Neural crest cell (in vitro differentiated cells): ENCODE measurements around the gene ADCY2. TPM values are rescaled to one million over a fixed set of nuclear protein-coding genes. Genes with fewer than 3 reads are reported as not detected.

Experiments
- DNase-seq: peaks from one replicate; pipeline ENCODE4 v3.0.0; 2021; ENCODE audit warnings: low read depth, mixed read lengths, low spot score
- H3K27ac Mint-ChIP-seq: one replicate; pipeline ENCODE4 v1.8.0; 2021; ENCODE audit warnings: mild to moderate bottlenecking, mixed read lengths; ENCODE audit not compliant: unreplicated experiment
- H3K27me3 Mint-ChIP-seq: 2 replicates; pipeline ENCODE4 v1.8.0; 2021; ENCODE audit warnings: low read depth, mild to moderate bottlenecking, mixed read lengths
- H3K36me3 Mint-ChIP-seq: 2 replicates; pipeline ENCODE4 v1.8.0; 2021; ENCODE audit warnings: low read depth, mild to moderate bottlenecking, mixed read lengths
- H3K4me1 Mint-ChIP-seq: 2 replicates; pipeline ENCODE4 v1.8.0; 2021; ENCODE audit warnings: mixed read lengths
- H3K4me3 Mint-ChIP-seq: one replicate; pipeline ENCODE4 v1.8.0; 2021; ENCODE audit warnings: mild to moderate bottlenecking, mixed read lengths
- H3K9me3 Mint-ChIP-seq: 2 replicates; pipeline ENCODE4 v1.8.0; 2021; ENCODE audit warnings: mixed read lengths
- total RNA-seq: library from RNA; stranded (reverse); gene quantifications from 2 replicates; pipeline ENCODE4 v1.2.1, GENCODE V29; 2021
- TF ChIP-seq, protein P1 (sequence below): fragments of 200-600 bp; sonication (generic); conservative IDR thresholded peaks from 2 replicates; pipeline ENCODE4 v1.5.0; 2021; ENCODE audit warnings: antibody characterized with exemption, mild to moderate bottlenecking

Gene ADCY2
- total RNA-seq, 1 donor from 2014 or later = 3.5 TPM

DNA sequence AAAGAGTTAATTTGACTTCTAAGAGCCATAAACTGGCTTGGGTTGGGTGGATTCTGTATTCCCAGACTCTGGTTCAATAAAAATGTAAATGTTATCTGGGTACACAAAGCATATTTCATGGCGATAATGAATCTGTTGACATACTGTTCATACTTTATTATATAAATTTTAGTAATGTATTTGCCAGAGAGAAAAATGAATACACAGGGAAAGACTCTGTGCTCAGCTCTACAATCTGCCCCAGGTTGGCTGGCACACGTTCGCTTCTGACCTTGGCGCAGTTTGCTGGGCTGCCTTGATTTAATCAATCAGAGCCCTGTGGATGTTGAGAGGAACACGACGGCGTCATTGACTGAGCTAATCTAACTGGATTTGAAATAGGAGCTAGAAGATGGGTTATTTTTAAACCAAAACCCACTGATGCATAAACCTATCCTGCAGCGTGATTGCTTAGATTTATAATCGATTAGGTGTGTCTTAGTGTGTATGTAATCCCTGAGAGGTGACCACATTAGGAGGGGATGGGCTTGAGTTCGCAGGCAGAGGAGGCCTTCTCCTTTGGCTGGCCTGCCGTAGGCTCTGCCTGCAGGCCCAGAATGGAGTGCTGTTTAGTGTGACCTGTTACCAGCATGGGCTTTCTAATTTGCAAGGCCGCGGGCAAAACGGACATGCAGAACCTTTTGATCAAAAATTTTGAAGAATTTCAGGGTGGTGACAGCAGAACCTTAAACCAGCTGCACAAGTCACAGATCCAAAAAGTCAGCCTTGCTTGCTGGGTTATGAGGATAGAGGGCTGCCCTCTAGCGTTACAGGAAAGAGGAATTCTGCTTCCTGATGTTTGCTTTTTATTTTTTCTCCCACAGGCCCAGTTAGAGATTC lies 3.9 kb upstream of the ADCY2 start:
- no peaks in the 10 kb centered on the region for H3K9me3 Mint-ChIP-seq
- TF ChIP-seq, protein P1, sequence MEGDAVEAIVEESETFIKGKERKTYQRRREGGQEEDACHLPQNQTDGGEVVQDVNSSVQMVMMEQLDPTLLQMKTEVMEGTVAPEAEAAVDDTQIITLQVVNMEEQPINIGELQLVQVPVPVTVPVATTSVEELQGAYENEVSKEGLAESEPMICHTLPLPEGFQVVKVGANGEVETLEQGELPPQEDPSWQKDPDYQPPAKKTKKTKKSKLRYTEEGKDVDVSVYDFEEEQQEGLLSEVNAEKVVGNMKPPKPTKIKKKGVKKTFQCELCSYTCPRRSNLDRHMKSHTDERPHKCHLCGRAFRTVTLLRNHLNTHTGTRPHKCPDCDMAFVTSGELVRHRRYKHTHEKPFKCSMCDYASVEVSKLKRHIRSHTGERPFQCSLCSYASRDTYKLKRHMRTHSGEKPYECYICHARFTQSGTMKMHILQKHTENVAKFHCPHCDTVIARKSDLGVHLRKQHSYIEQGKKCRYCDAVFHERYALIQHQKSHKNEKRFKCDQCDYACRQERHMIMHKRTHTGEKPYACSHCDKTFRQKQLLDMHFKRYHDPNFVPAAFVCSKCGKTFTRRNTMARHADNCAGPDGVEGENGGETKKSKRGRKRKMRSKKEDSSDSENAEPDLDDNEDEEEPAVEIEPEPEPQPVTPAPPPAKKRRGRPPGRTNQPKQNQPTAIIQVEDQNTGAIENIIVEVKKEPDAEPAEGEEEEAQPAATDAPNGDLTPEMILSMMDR = peak; percentile 74
- peaks cover 35% of the 10 kb centered on the region for H3K27me3 Mint-ChIP-seq
- peak; percentile 41 for DNase-seq
- H3K4me1 Mint-ChIP-seq = peaks cover 16% of the 10 kb centered on the region
- no peaks in the 10 kb centered on the region for H3K36me3 Mint-ChIP-seq
- no peak overlapping the region for H3K27ac Mint-ChIP-seq
- H3K4me3 Mint-ChIP-seq = peak overlapping the region; percentile 58

DNA sequence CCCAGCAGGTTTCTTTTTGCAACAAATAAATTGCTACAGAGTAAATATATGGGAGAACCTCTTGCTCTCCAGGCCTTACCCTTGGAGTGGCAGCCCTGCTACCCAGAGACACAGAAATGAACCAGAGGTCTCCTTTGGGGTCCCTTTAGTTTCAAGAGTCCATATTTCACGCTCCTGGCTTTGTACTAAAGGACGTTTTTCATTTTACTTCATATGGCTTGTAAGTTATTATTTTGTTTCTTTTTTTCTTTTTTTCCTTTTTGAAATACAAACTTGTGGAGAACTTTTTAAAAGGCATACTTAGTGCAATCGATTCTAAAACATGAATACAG lies 3.3 kb upstream of the ADCY2 start:
- TF ChIP-seq, protein P1 = no peak
- Mint-ChIP-seq H3K27me3 (peaks cover 41% of the 10 kb centered on the region), H3K9me3 (no peaks in the 10 kb centered on the region), H3K4me3 (peak overlapping the region; percentile 58), H3K36me3 (no peaks in the 10 kb centered on the region), H3K27ac (no peak overlapping the region), H3K4me1 (peaks cover 18% of the 10 kb centered on the region)
- no peak for DNase-seq

DNA sequence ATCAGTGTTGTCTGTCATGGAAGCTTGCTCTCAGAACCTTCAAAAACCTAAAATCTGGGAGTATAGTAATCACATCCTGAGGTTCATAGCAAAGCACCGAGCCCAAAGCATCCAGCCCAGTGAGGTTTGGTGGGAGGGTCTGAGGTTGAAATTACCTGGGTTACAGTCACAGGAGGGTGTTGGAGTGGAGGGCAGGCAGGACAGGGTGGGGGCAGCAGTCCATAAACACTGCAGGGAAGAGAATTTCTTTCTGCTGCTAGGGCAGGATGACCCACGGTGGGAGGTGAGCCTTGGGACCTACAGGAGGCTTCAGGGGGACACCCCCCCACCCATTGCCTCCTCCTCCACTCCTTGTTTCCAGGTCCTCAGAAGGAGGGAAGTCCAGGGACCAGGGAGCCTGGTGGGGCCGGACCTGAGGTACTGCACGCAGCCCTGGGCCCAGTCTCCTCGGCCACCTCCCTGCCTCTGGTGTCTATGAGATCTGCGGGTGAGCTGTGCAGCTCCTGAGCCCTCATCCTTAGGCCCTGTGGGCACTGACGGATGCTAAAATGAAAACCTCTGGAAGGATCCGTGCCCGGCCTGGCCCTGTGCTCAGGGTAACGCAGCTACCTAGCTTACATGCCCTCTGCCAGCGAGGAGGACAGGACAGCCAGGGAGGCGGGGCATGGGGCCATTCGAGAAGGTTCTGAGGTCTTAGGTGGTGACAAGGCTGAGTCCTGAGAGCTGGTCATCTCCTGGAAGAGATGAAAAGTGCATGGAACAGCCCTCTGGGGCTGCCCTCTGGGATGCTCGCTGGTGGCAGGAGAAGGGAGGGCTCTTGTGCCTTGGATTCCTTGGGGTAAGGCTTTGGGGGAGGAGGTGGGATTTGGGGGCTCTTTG lies 1.8 kb upstream of the ADCY2 start:
- H3K36me3 Mint-ChIP-seq = no peaks in the 10 kb centered on the region
- no peaks in the 10 kb centered on the region for H3K9me3 Mint-ChIP-seq
- peaks cover 18% of the 10 kb centered on the region for H3K4me1 Mint-ChIP-seq
- no peak for DNase-seq
- peaks cover 56% of the 10 kb centered on the region for H3K27me3 Mint-ChIP-seq
- TF ChIP-seq, protein P1 = no peak
- H3K4me3 Mint-ChIP-seq = peak overlapping the region; percentile 67
- no peak overlapping the region for H3K27ac Mint-ChIP-seq

DNA sequence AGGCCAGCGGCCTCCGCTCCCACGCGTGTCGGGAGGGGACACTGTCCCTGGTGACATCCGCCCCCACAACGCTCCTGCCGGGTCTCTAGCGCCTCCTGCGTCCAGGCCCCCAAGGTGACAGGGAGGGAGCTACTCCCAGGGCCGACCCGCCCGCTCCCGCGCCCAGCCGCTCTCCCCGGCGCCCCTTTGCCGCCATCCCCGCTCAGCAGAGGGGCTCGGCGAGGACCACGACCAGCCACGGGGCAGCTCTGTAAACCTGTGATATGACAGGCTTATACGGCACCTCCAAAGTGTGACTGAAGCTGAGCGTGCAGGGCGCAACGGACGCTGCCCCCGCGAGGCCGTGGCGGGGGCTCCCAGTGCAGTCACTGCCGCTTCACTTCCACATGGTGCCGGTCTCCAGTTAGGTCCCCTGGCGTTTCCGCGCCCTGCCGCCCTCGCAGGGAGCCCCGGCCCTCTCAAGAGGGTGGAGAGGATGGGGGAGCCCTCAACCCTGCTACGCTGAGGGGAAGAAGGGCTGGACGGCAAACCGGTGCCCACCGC lies 978 bp upstream of the ADCY2 start:
- Mint-ChIP-seq H3K36me3 (no peaks in the 10 kb centered on the region), H3K9me3 (no peaks in the 10 kb centered on the region), H3K4me3 (peak overlapping the region; percentile 73), H3K27me3 (peaks cover 59% of the 10 kb centered on the region), H3K4me1 (peaks cover 18% of the 10 kb centered on the region), H3K27ac (no peak overlapping the region)
- TF ChIP-seq, protein P1 = peak; percentile 34
- peak; percentile 34 for DNase-seq

DNA sequence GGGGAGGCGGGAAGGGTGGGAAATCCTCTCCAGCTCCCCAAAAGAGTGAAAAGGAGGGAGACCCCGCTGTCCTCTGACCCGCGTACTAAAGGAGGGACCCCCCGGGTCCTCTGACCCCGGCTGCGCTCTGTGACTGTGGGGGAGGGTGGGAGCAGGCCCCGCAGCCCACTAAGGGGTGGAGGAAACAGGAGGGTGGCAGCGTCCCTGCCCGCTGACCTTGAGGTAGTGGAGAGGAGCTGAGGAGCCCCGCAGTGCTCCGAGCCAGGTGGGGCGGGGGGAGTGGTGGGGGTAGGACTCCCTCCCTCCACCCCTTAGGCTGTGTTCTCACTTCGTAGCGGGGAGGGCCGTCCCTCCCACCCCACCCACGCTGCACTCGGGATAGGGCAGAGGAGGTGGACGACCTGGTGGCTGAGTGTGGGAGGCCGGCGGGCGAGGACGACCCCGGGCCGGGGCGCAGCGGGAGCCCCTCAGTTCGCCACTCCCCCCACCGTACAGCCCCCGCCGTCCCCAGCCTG lies 449 bp upstream of the ADCY2 start:
- H3K27me3 Mint-ChIP-seq = peaks cover 59% of the 10 kb centered on the region
- H3K4me3 Mint-ChIP-seq = peak overlapping the region; percentile 73
- no peaks in the 10 kb centered on the region for H3K9me3 Mint-ChIP-seq
- H3K27ac Mint-ChIP-seq = no peak overlapping the region
- H3K4me1 Mint-ChIP-seq = peaks cover 18% of the 10 kb centered on the region
- no peaks in the 10 kb centered on the region for H3K36me3 Mint-ChIP-seq
- DNase-seq = no peak
- TF ChIP-seq, protein P1 = no peak
